ENCODE results near the gene WDR11. TPM values are rescaled to one million over a fixed set of nuclear protein-coding genes. Genes with fewer than 3 reads are reported as not detected.
A peak's percentile ranks its signal among the peaks of the same experiment; 100 is the strongest.
"Not testable (repeated sequence)": the region's sequence is repeated elsewhere in the genome, so short reads cannot be mapped to it uniquely, and the experiment has no call there.

WDR11 gene
- total RNA-seq, 1 donor from 2014 or later, result 60.8 TPM

DNA sequence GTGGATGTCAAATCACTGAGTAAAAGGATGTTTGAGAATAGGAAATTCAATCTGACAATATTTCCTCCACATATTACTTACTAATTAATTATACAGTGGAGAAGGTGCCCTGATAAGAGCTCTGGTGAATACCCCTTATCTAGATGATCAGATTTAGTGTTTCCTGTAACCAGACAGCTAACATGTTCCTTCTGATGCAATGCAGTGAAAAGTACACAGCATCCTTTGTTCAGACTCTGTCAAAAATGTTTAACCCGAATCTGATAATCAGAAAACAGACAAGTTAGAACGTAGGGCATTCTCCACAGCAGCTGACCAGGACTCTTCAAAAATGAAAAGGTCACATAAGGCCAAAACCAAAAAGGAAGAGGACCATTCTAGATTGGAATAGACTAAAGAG, 46.2 kb downstream of the WDR11 start:
- TF ChIP-seq, protein P1, sequence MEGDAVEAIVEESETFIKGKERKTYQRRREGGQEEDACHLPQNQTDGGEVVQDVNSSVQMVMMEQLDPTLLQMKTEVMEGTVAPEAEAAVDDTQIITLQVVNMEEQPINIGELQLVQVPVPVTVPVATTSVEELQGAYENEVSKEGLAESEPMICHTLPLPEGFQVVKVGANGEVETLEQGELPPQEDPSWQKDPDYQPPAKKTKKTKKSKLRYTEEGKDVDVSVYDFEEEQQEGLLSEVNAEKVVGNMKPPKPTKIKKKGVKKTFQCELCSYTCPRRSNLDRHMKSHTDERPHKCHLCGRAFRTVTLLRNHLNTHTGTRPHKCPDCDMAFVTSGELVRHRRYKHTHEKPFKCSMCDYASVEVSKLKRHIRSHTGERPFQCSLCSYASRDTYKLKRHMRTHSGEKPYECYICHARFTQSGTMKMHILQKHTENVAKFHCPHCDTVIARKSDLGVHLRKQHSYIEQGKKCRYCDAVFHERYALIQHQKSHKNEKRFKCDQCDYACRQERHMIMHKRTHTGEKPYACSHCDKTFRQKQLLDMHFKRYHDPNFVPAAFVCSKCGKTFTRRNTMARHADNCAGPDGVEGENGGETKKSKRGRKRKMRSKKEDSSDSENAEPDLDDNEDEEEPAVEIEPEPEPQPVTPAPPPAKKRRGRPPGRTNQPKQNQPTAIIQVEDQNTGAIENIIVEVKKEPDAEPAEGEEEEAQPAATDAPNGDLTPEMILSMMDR (IDR thresholded peaks at IDR 0.05; ENCODE audit: insufficient read depth, low read length, severe bottlenecking), result no peak
- FAIRE-seq, result no peak
- DNase-seq (ENCODE audit: low read depth), result peak; percentile 5
- Histone ChIP-seq H3K36me3 (ENCODE audit: control insufficient read depth, insufficient read depth, low read length) (peaks cover 4% of the 10 kb centered on the region), H3K4me3 (ENCODE audit: low read depth, low read length) (no peak overlapping the region), H3K27me3 (ENCODE audit: control insufficient read depth, insufficient read depth, low read length) (no peaks in the 10 kb centered on the region)

DNA sequence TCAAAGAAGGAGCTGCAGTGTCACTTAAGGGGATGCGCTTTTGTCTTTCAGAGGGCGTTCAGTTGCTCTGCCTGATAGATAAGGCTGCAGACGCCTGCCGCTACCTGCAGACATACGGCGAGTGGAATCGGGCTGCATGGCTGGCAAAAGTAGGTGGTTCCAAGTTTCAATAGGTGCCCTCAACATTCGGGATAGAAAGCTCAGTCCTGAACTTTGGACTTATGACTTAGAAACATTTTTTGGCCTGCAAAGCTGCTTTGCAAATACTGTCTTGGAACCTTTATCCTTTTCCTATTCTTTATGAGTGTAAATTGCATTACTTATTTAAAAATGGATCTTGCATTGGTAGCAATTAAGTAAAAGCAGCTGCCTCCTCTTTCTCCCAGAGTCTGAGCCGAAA, 54.1 kb downstream of the WDR11 start:
- no peak for FAIRE-seq

DNA sequence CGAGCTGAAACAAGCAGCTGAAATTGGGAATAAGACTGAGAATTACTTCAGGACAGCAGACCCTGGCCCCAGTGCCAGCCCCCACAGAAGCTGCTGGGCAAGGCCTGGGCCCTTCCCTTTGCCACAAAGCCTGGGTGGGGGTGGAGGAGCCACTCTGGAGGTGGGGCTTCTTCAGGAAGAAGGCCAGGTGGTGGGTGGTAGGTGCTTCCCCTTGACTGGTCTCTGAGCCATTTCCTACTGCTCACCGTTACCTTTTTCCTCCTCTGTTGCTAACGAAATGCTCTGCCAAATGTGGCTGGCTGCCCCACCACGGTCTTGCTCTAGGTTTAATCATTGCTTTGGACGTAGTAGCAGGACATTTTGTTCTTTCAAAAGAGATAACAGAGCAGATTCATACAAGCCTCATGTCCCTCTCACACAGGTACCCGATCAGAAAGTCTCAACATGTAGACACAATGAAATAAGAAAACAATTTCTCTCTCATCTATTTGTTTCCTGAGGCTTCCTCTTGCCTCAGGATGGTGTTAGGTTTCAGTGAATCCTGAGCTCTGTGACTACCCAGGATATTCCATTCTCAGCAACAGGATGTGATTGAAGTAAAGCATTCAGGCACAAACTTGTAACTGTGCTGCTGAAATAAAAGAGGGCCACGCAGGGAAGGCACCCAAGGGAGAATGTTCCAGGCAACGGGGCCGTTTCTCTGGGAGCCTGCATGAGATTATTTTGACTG, 66.5 kb downstream of the WDR11 start:
- DNase-seq (ENCODE audit: low read depth), result peak; percentile 85
- no peak for FAIRE-seq
- H3K4me3 ChIP-seq (ENCODE audit: low read depth, low read length), result no peak overlapping the region

More for the DNA sequence above, 54.1 kb downstream of the WDR11 start:
- TF ChIP-seq, protein P1 (IDR thresholded peaks at IDR 0.05; ENCODE audit: insufficient read depth, low read length, severe bottlenecking), result no peak
- no peak for DNase-seq (ENCODE audit: low read depth)
- H3K27me3 ChIP-seq (ENCODE audit: control insufficient read depth, insufficient read depth, low read length), result no peaks in the 10 kb centered on the region
- H3K36me3 ChIP-seq (ENCODE audit: control insufficient read depth, insufficient read depth, low read length), result peaks cover 18% of the 10 kb centered on the region
- H3K4me3 ChIP-seq (ENCODE audit: low read depth, low read length), result no peak overlapping the region

DNA sequence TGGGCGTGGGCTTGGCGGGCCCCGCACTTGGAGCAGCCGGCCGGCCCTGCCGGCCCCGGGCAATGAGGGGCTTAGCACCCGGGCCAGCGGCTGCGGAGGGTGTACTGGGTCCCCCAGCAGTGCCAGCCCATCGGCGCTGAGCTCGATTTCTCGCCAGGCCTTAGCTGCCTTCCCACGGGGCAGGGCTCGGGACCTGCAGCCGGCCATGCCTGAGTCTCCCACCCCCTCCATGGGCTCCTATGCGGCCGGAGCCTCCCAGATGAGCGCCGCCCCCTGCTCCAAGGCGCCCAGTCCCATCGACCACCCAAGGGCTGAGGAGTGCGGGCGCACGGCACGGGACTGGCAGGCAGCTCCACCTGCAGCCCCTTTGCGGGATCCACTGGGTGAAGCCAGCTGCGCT, 72.7 kb downstream of the WDR11 start:
- not testable (repeated sequence) for H3K27me3 ChIP-seq (ENCODE audit: control insufficient read depth, insufficient read depth, low read length); DNase-seq (ENCODE audit: low read depth); H3K36me3 ChIP-seq (ENCODE audit: control insufficient read depth, insufficient read depth, low read length); H3K4me3 ChIP-seq (ENCODE audit: low read depth, low read length); FAIRE-seq

More for the DNA sequence above, 66.5 kb downstream of the WDR11 start:
- TF ChIP-seq, protein P1 (IDR thresholded peaks at IDR 0.05; ENCODE audit: insufficient read depth, low read length, severe bottlenecking), result no peak
- H3K36me3 ChIP-seq (ENCODE audit: control insufficient read depth, insufficient read depth, low read length), result no peaks in the 10 kb centered on the region
- H3K27me3 ChIP-seq (ENCODE audit: control insufficient read depth, insufficient read depth, low read length), result no peaks in the 10 kb centered on the region

DNA sequence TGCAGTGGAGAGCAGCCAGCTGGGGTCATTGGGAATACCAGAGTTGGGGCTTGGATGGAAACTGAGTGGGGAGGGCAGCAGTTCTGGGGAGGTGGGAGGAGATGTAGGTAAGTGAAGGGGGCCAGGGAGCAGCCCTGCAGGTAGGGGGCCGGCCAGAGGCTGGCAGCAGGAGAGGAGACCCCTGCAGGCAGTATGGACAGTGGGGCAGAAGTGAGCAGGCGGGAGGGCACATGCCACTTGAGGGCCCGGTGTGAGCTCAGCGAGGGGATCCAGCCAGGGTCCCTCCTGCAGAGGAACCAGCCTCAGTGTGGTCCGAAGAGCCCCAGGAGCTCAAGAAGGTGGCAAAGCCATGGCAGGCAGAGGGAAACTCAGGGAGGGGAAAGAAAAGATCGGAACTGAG, 75.4 kb downstream of the WDR11 start:
- Histone ChIP-seq H3K4me3 (ENCODE audit: low read depth, low read length) (no peak overlapping the region), H3K27me3 (ENCODE audit: control insufficient read depth, insufficient read depth, low read length) (peaks cover 8% of the 10 kb centered on the region), H3K36me3 (ENCODE audit: control insufficient read depth, insufficient read depth, low read length) (no peaks in the 10 kb centered on the region)
- TF ChIP-seq, protein P1 (IDR thresholded peaks at IDR 0.05; ENCODE audit: insufficient read depth, low read length, severe bottlenecking), result no peak
- DNase-seq (ENCODE audit: low read depth) (no peak), FAIRE-seq (no peak)

DNA sequence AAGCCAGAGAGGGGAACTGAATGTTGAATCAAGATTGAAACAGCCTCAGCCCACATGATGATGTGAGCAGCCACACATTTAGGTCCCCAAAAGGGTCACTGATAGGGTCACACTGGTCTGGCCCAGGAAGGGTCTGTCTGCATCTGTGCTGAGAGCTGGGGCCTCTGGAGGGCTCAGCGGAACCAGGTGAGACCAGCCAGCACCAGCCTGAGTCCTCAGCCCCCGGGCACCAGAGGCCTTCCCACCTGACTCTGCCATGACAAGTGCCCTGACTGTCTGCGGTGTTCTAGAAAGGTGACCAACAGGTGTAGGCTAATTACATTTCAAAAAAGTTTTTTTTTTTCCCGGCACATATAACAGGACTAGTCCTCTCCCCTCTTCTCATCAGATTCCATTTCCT, 76.2 kb downstream of the WDR11 start:
- no peak overlapping the region for H3K4me3 ChIP-seq (ENCODE audit: low read depth, low read length)
- no peaks in the 10 kb centered on the region for H3K36me3 ChIP-seq (ENCODE audit: control insufficient read depth, insufficient read depth, low read length)
- H3K27me3 ChIP-seq (ENCODE audit: control insufficient read depth, insufficient read depth, low read length), result peaks cover 8% of the 10 kb centered on the region
- FAIRE-seq (no peak), DNase-seq (ENCODE audit: low read depth) (no peak)
- TF ChIP-seq, protein P1 (IDR thresholded peaks at IDR 0.05; ENCODE audit: insufficient read depth, low read length, severe bottlenecking), result no peak

Data from bronchial epithelial cell (primary cell).